Mesenchymal stem cell (in vitro differentiated cells and primary cell): ENCODE data around the gene SNCAIP.

Experiments
- DNase-seq: peaks from one replicate; pipeline ENCODE4 v3.0.0-alpha.2; 2013
- H2AFZ ChIP-seq: one replicate; pipeline ENCODE4 v1.6.1; 2013; ENCODE audit warnings: low read depth, mild to moderate bottlenecking, control low read depth, inconsistent platforms, low read length, moderate library complexity
- H2AK5ac ChIP-seq: 2 replicates; pipeline ENCODE4 v1.6.1; 2013; ENCODE audit warnings: low read length, moderate library complexity, mild to moderate bottlenecking, inconsistent platforms; ENCODE audit not compliant: severe bottlenecking
- H2BK120ac ChIP-seq: one replicate; pipeline ENCODE4 v1.6.1; 2013; ENCODE audit warnings: low read depth, mild to moderate bottlenecking, inconsistent platforms, low read length, moderate library complexity
- H2BK12ac ChIP-seq, 2 experiments: one replicate each; pipeline ENCODE4 v1.6.1; 2013; ENCODE audit warnings: inconsistent platforms in 2 of 2, low read length in 2 of 2, mild to moderate bottlenecking in 2 of 2, moderate library complexity in 2 of 2, control low read depth in 1 of 2
- H2BK15ac ChIP-seq: one replicate; pipeline ENCODE4 v1.6.1; 2013; ENCODE audit warnings: mild to moderate bottlenecking, low read depth, inconsistent platforms; ENCODE audit not compliant: poor library complexity, severe bottlenecking
- H2BK5ac ChIP-seq: 2 replicates; pipeline ENCODE4 v1.6.1; 2013; ENCODE audit warnings: low read depth, mild to moderate bottlenecking, low read length, control low read depth, inconsistent platforms; ENCODE audit not compliant: poor library complexity, severe bottlenecking
- H3K14ac ChIP-seq, 2 experiments: one replicate each; pipeline ENCODE4 v1.6.1; 2013; ENCODE audit warnings: inconsistent platforms in 2 of 2, low read length in 2 of 2, control low read depth in 1 of 2, mild to moderate bottlenecking in 1 of 2, moderate library complexity in 1 of 2
- H3K18ac ChIP-seq, 2 experiments: one replicate each; pipeline ENCODE4 v1.6.1; 2013; ENCODE audit warnings: inconsistent platforms in 2 of 2, low read length in 2 of 2, control low read depth in 1 of 2, low read depth in 1 of 2, mild to moderate bottlenecking in 1 of 2
- H3K23ac ChIP-seq, 2 experiments: one replicate each; pipeline ENCODE4 v1.6.1; 2013; ENCODE audit warnings: inconsistent platforms in 2 of 2, low read length in 2 of 2, mild to moderate bottlenecking in 2 of 2, moderate library complexity in 2 of 2, control low read depth in 1 of 2
- H3K27ac ChIP-seq: 2 replicates; pipeline ENCODE4 v1.5.1; 2013; ENCODE audit warnings: mild to moderate bottlenecking, moderate library complexity, low read length, control low read depth, inconsistent platforms; ENCODE audit not compliant: poor library complexity, severe bottlenecking
- H3K27me3 ChIP-seq, 2 experiments: 2 replicates each; pipeline versions ENCODE4 v1.6.1 to v1.7.0; 2013; ENCODE audit warnings: low read length in 2 of 2, mild to moderate bottlenecking in 2 of 2, moderate library complexity in 2 of 2, control low read depth in 1 of 2, inconsistent platforms in 1 of 2; ENCODE audit not compliant: control insufficient read depth in 1 of 2, insufficient read depth in 1 of 2
- H3K36me3 ChIP-seq, 2 experiments: 2 replicates each; pipeline versions ENCODE4 v1.6.1 to v1.7.0; 2013; ENCODE audit warnings: low read length in 2 of 2, control low read depth in 1 of 2, inconsistent platforms in 1 of 2, low read depth in 1 of 2, mild to moderate bottlenecking in 1 of 2; ENCODE audit not compliant: insufficient read depth in 2 of 2, control insufficient read depth in 1 of 2
- H3K4ac ChIP-seq, 2 experiments: one replicate each; pipeline ENCODE4 v1.6.1; 2013; ENCODE audit warnings: inconsistent platforms in 2 of 2, low read length in 2 of 2, mild to moderate bottlenecking in 2 of 2, moderate library complexity in 2 of 2, control low read depth in 1 of 2, low read depth in 1 of 2
- H3K4me1 ChIP-seq: 2 replicates; pipeline ENCODE4 v1.6.1; 2013; ENCODE audit warnings: low read depth, low read length, control low read depth; ENCODE audit not compliant: control insufficient read depth, insufficient read depth
- H3K4me2 ChIP-seq: 2 replicates; pipeline ENCODE4 v1.6.1; 2013; ENCODE audit warnings: low read length, mild to moderate bottlenecking, inconsistent platforms; ENCODE audit not compliant: poor library complexity, severe bottlenecking
- H3K4me3 ChIP-seq, 2 experiments: 2 replicates each; pipeline versions ENCODE4 v1.5.1 to v1.7.0; 2013; ENCODE audit warnings: low read length in 2 of 2, mild to moderate bottlenecking in 2 of 2, control low read depth in 1 of 2, low read depth in 1 of 2; ENCODE audit not compliant: insufficient read depth in 1 of 2
- H3K79me1 ChIP-seq: replicated peaks from 2 replicates; pipeline ENCODE4 v1.6.1; 2013; ENCODE audit warnings: mild to moderate bottlenecking, control low read depth, low read length, inconsistent platforms; ENCODE audit not compliant: poor library complexity, severe bottlenecking
- H3K9ac ChIP-seq: 2 replicates; pipeline ENCODE4 v1.7.0; 2013; ENCODE audit warnings: mild to moderate bottlenecking, low read length, moderate library complexity
- H3K9me3 ChIP-seq: 2 replicates; pipeline ENCODE4 v1.7.0; 2013; ENCODE audit warnings: mild to moderate bottlenecking, low read length; ENCODE audit not compliant: control insufficient read depth
- H4K8ac ChIP-seq: one replicate; pipeline ENCODE4 v1.6.1; 2013; ENCODE audit warnings: inconsistent platforms, mild to moderate bottlenecking, low read length, moderate library complexity
- H4K91ac ChIP-seq: one replicate; pipeline ENCODE4 v1.6.1; 2013; ENCODE audit warnings: mild to moderate bottlenecking, low read length, inconsistent platforms
- WGBS: methylation state at CpG from one replicate; pipeline ENCODE4 v1.1.7; 2013; ENCODE audit warnings: mixed read lengths; 5-methylcytosine and 5-hydroxymethylcytosine counted together

Gene SNCAIP

GRCh38 chr5:122415030-122415800, 103.2 kb downstream of the SNCAIP start:
- Histone ChIP-seq H4K91ac (no peak overlapping the region), H3K27me3 (peaks cover 0 to 17% of the 10 kb centered on the region in 2 experiments), H2AFZ (no peak overlapping the region), H3K9ac (no peak overlapping the region), H3K14ac (no peak overlapping the region), H3K4me1 (no peaks in the 10 kb centered on the region), H2AK5ac (no peak overlapping the region), H2BK5ac (no peak overlapping the region), H2BK120ac (no peak overlapping the region), H2BK12ac (no peak overlapping the region), H4K8ac (no peak overlapping the region), H2BK15ac (no peak overlapping the region), H3K79me1 (no peaks in the 10 kb centered on the region), H3K18ac (no peak overlapping the region), H3K9me3 (no peaks in the 10 kb centered on the region), H3K36me3 (no peaks in the 10 kb centered on the region), H3K23ac (no peak overlapping the region), H3K27ac (no peak overlapping the region), H3K4ac (no peak overlapping the region), H3K4me3 (no peak overlapping the region), H3K4me2 (no peak overlapping the region)
- peak; percentile 71 for DNase-seq
- WGBS = 41% methylated on average over 7 of the region's 7 CpGs

DNA sequence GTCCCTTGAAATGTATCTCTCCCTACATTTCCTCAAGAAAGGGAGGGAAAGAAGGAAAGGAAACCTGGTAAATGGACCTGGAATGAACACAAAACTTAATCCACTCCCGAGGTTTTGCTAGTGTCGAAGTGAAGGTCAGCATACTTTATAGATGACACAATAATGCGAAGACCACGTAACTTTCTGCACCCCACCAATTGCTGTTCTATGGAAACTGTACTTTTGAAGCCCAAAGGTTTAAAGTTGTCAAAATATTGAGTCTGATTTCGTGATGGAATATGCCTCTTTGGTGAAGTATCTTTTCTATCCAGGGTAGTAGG, 103.7 kb downstream of the SNCAIP start:
- no peak for DNase-seq
- Histone ChIP-seq H3K27ac (no peak overlapping the region), H3K27me3 (peaks cover 0 to 17% of the 10 kb centered on the region in 2 experiments), H2AFZ (no peak overlapping the region), H2BK5ac (no peak overlapping the region), H4K91ac (no peak overlapping the region), H3K9me3 (no peaks in the 10 kb centered on the region), H3K36me3 (no peaks in the 10 kb centered on the region), H3K4ac (no peak overlapping the region), H3K9ac (no peak overlapping the region), H3K4me2 (no peak overlapping the region), H3K23ac (no peak overlapping the region), H3K79me1 (no peaks in the 10 kb centered on the region), H2BK15ac (no peak overlapping the region), H3K18ac (no peak overlapping the region), H4K8ac (no peak overlapping the region), H3K14ac (no peak overlapping the region), H2AK5ac (no peak overlapping the region), H3K4me1 (no peaks in the 10 kb centered on the region), H3K4me3 (no peak overlapping the region), H2BK12ac (no peak overlapping the region), H2BK120ac (no peak overlapping the region)
- 65% methylated on average over 5 of the region's 5 CpGs for WGBS

GRCh38 chr5:122419142-122419894, 107.3 kb downstream of the SNCAIP start:
- WGBS = 47% methylated on average over 2 of the region's 3 CpGs
- Histone ChIP-seq H3K4me2 (no peak overlapping the region), H3K27ac (no peak overlapping the region), H3K18ac (peak overlapping the region in 1 of 2 experiments; percentile 66), H3K4me1 (no peaks in the 10 kb centered on the region), H2AFZ (no peak overlapping the region), H3K79me1 (no peaks in the 10 kb centered on the region), H3K36me3 (no peaks in the 10 kb centered on the region), H3K9ac (no peak overlapping the region), H2AK5ac (no peak overlapping the region), H4K8ac (no peak overlapping the region), H3K9me3 (no peaks in the 10 kb centered on the region), H3K4me3 (no peak overlapping the region), H3K4ac (no peak overlapping the region), H2BK15ac (no peak overlapping the region), H2BK12ac (no peak overlapping the region), H3K27me3 (peaks cover 0 to 11% of the 10 kb centered on the region in 2 experiments), H3K14ac (peak overlapping the region in 1 of 2 experiments; percentile 91), H4K91ac (no peak overlapping the region), H3K23ac (no peak overlapping the region), H2BK5ac (no peak overlapping the region), H2BK120ac (no peak overlapping the region)
- DNase-seq = no peak

DNA sequence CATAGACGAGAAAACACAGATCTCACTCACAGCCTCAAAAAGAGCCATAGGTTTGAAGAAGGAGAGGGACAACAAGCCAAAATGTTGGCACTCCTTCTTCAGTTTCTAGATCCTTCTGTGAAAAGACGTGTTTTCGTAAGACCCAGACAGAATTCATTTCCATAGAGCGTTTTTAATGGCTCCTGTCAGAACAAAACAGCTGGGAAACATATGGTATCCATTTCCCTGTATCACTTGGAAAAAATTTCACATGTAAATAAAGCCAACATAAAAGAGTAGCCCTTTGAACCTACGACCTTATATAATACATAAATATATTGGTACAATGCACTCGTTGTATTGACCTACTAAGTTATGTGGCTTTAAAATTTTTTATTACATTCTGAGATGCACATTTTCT, 108.1 kb downstream of the SNCAIP start:
- no peak overlapping the region for H3K9ac ChIP-seq
- WGBS = 64% methylated on average over 4 of the region's 6 CpGs
- H4K8ac ChIP-seq = no peak overlapping the region
- no peaks in the 10 kb centered on the region for H3K36me3 ChIP-seq
- H3K79me1 ChIP-seq = no peaks in the 10 kb centered on the region
- H3K18ac ChIP-seq = no peak overlapping the region
- peaks cover 0 to 11% of the 10 kb centered on the region in 2 experiments for H3K27me3 ChIP-seq
- no peak for DNase-seq
- H3K27ac ChIP-seq = no peak overlapping the region
- H2BK15ac ChIP-seq = no peak overlapping the region
- H3K14ac ChIP-seq = no peak overlapping the region
- no peak overlapping the region for H2AFZ ChIP-seq
- H2BK120ac ChIP-seq = no peak overlapping the region
- H3K4ac ChIP-seq = no peak overlapping the region
- H2BK12ac ChIP-seq = no peak overlapping the region
- no peak overlapping the region for H2AK5ac ChIP-seq
- no peak overlapping the region for H2BK5ac ChIP-seq
- H3K4me2 ChIP-seq = no peak overlapping the region
- no peak overlapping the region for H3K4me3 ChIP-seq
- no peaks in the 10 kb centered on the region for H3K9me3 ChIP-seq
- no peak overlapping the region for H3K23ac ChIP-seq
- H4K91ac ChIP-seq = no peak overlapping the region
- no peaks in the 10 kb centered on the region for H3K4me1 ChIP-seq
